ENCODE data around the gene OOEP. TPM values are rescaled to one million over a fixed set of nuclear protein-coding genes. Genes with fewer than 3 reads are reported as not detected.

Gene OOEP
- total and polyA plus RNA-seq, 4 donors, result 0.06 to 0.22 TPM; not detected in 2

GRCh38 chr6:73343164-73343563 lies 26.5 kb downstream of the OOEP start:
- H3K36me3 ChIP-seq (ENCODE audit: control insufficient read depth in 4 of 4, insufficient read depth in 3 of 4, low read depth in 1 of 4, low read length in 3 of 4), result no peaks in the 10 kb centered on the region
- no peak for TF ChIP-seq TAF1 (conservative IDR thresholded peaks at IDR 0.05)
- TF ChIP-seq FOXA2 (IDR thresholded peaks at IDR 0.05), result no peak
- no peaks in the 10 kb centered on the region for H3K9me3 ChIP-seq (ENCODE audit: control insufficient read depth in 4 of 4, low read length in 3 of 4)
- DNase-seq (ENCODE audit: low spot score), result no peak
- H3K27me3 ChIP-seq (ENCODE audit: control insufficient read depth in 4 of 4, insufficient read depth in 4 of 4, low read length in 3 of 4), result no peaks in the 10 kb centered on the region
- H3K9ac ChIP-seq (ENCODE audit: low read depth in 1 of 2, low read length in 2 of 2), result no peak overlapping the region
- H3K4me1 ChIP-seq (ENCODE audit: control insufficient read depth in 4 of 4, insufficient read depth in 4 of 4, low read length in 3 of 4), result no peaks in the 10 kb centered on the region
- no peak overlapping the region for H3K4me3 ChIP-seq (ENCODE audit: low read depth in 1 of 3, low read length in 3 of 3)
- H3K27ac ChIP-seq (ENCODE audit: low read depth in 1 of 2, low read length in 2 of 2), result no peak overlapping the region

- Histone ChIP-seq H3K4me1 (ENCODE audit: control insufficient read depth in 4 of 4, insufficient read depth in 4 of 4, low read length in 3 of 4) (no peaks in the 10 kb centered on the region), H3K4me3 (ENCODE audit: low read depth in 1 of 3, low read length in 3 of 3) (no peak overlapping the region), H3K27me3 (ENCODE audit: control insufficient read depth in 4 of 4, insufficient read depth in 4 of 4, low read length in 3 of 4) (no peaks in the 10 kb centered on the region), H3K9me3 (ENCODE audit: control insufficient read depth in 4 of 4, low read length in 3 of 4) (no peaks in the 10 kb centered on the region), H3K36me3 (ENCODE audit: control insufficient read depth in 4 of 4, insufficient read depth in 3 of 4, low read depth in 1 of 4, low read length in 3 of 4) (no peaks in the 10 kb centered on the region), H3K27ac (ENCODE audit: low read depth in 1 of 2, low read length in 2 of 2) (no peak overlapping the region), H3K9ac (ENCODE audit: low read depth in 1 of 2, low read length in 2 of 2) (no peak overlapping the region)
- TF ChIP-seq RXRA (IDR thresholded peaks at IDR 0.05) (no peak), MAX (IDR thresholded peaks at IDR 0.05) (no peak), FOXA2 (IDR thresholded peaks at IDR 0.05) (no peak), REST (IDR thresholded peaks at IDR 0.05) (no peak), EGR1 (IDR thresholded peaks at IDR 0.05; ENCODE audit: low read depth in 2 of 2) (no peak), CTCF (IDR thresholded peaks at IDR 0.05; ENCODE audit: low read depth, low read length, missing input control) (no peak), HNF4G (IDR thresholded peaks at IDR 0.05) (no peak), GABPA (IDR thresholded peaks at IDR 0.05 in 1 of 2, conservative IDR thresholded peaks at IDR 0.05 in 1 of 2) (no peak), NR2F2 (IDR thresholded peaks at IDR 0.05) (no peak), JUND (IDR thresholded peaks at IDR 0.05) (no peak), TAF1 (conservative IDR thresholded peaks at IDR 0.05) (no peak), ATF3 (IDR thresholded peaks at IDR 0.05) (no peak)
- 73% methylated on average over 5 of the region's 5 CpGs for WGBS
- no peak for DNase-seq (ENCODE audit: low spot score)
Observed at GRCh38 chr6:73342174-73342573, 27.5 kb downstream of the OOEP start.

- Histone ChIP-seq H3K9ac (ENCODE audit: low read depth in 1 of 2, low read length in 2 of 2) (no peak overlapping the region), H3K4me1 (ENCODE audit: control insufficient read depth in 4 of 4, insufficient read depth in 4 of 4, low read length in 3 of 4) (no peaks in the 10 kb centered on the region), H3K27ac (ENCODE audit: low read depth in 1 of 2, low read length in 2 of 2) (no peak overlapping the region), H3K4me3 (ENCODE audit: low read depth in 1 of 3, low read length in 3 of 3) (no peak overlapping the region), H3K27me3 (ENCODE audit: control insufficient read depth in 4 of 4, insufficient read depth in 4 of 4, low read length in 3 of 4) (no peaks in the 10 kb centered on the region), H3K9me3 (ENCODE audit: control insufficient read depth in 4 of 4, low read length in 3 of 4) (no peaks in the 10 kb centered on the region), H3K36me3 (ENCODE audit: control insufficient read depth in 4 of 4, insufficient read depth in 3 of 4, low read depth in 1 of 4, low read length in 3 of 4) (no peaks in the 10 kb centered on the region)
- 77% methylated on average over 1 of the region's 1 CpG for WGBS
- TF ChIP-seq HNF4A (conservative IDR thresholded peaks at IDR 0.05) (no peak), YY1 (IDR thresholded peaks at IDR 0.05) (no peak), JUND (IDR thresholded peaks at IDR 0.05) (no peak)
- DNase-seq (ENCODE audit: low spot score), result no peak
Observed at GRCh38 chr6:73341335-73341734, 28.4 kb downstream of the OOEP start.

Data from liver (tissue), 9 donors.